Measurements from ENCODE around the gene CREBBP.

Gene CREBBP

GRCh38 chr16:3812469-3813172, 67.9 kb downstream of the CREBBP start:
- H3K23ac ChIP-seq (ENCODE audit: low read length in 2 of 2), result no peak overlapping the region
- no peak for DNase-seq
- no peak overlapping the region for H4K8ac ChIP-seq (ENCODE audit: low read length)
- peaks cover 4% of the 10 kb centered on the region for H3K4me1 ChIP-seq (ENCODE audit: control insufficient read depth, insufficient read depth, low read depth, low read length)
- H3K9ac ChIP-seq (ENCODE audit: low read length), result no peak overlapping the region
- H2BK5ac ChIP-seq (ENCODE audit: low read depth, low read length, poor library complexity, severe bottlenecking), result no peak overlapping the region
- peaks cover 17% of the 10 kb centered on the region for H3K79me1 ChIP-seq (replicated peaks; ENCODE audit: low read length, poor library complexity, severe bottlenecking)
- H3K4ac ChIP-seq (ENCODE audit: low read depth in 1 of 2, low read length in 2 of 2), result no peak overlapping the region
- peaks cover 13 to 20% of the 10 kb centered on the region in 2 experiments for H3K36me3 ChIP-seq (ENCODE audit: control insufficient read depth in 1 of 2, insufficient read depth in 2 of 2, low read depth in 1 of 2, low read length in 2 of 2)
- H2AK5ac ChIP-seq (ENCODE audit: low read length, severe bottlenecking), result no peak overlapping the region
- H3K18ac ChIP-seq (ENCODE audit: low read depth in 1 of 2, low read length in 2 of 2), result no peak overlapping the region
- H3K4me2 ChIP-seq (ENCODE audit: low read length, poor library complexity, severe bottlenecking), result no peak overlapping the region
- no peaks in the 10 kb centered on the region for H3K27me3 ChIP-seq (ENCODE audit: control insufficient read depth in 1 of 2, insufficient read depth in 1 of 2, low read length in 2 of 2)
- H3K9me3 ChIP-seq (ENCODE audit: control insufficient read depth, low read length), result no peaks in the 10 kb centered on the region
- no peak overlapping the region for H2BK12ac ChIP-seq (ENCODE audit: low read length in 2 of 2)
- H4K91ac ChIP-seq (ENCODE audit: low read length), result no peak overlapping the region
- no peak overlapping the region for H2BK120ac ChIP-seq (ENCODE audit: low read depth, low read length)
- H2BK15ac ChIP-seq (ENCODE audit: low read depth, poor library complexity, severe bottlenecking), result no peak overlapping the region
- WGBS, result 89% methylated on average over 6 of the region's 8 CpGs
- no peak overlapping the region for H3K14ac ChIP-seq (ENCODE audit: low read length in 2 of 2)
- no peak overlapping the region for H3K4me3 ChIP-seq (ENCODE audit: insufficient read depth in 1 of 2, low read depth in 1 of 2, low read length in 2 of 2)
- no peak overlapping the region for H3K27ac ChIP-seq (ENCODE audit: low read length, poor library complexity, severe bottlenecking)
- no peak overlapping the region for H2AFZ ChIP-seq (ENCODE audit: low read depth, low read length)

DNA sequence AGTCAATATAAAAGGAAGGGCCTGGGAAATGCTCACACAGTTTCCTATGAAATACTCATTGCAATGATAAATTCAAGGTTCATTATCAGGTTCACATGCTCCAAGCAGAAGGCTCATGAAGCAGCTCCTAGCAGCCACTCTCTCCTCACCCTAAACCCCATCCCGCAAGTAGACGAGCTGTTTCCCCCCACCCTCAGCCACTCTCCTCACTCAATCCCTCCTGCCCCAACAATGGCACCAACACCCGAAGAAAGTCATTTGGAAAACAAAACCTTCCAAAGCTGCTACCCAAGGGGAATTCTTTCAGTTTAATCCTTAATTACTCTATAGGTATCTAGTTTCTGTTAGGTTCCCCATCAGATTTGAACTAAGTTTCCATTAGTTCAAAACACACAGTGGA, 69.7 kb downstream of the CREBBP start:
- Histone ChIP-seq H3K9ac (ENCODE audit: low read length) (no peak overlapping the region), H3K14ac (ENCODE audit: low read length in 2 of 2) (no peak overlapping the region), H3K79me1 (replicated peaks; ENCODE audit: low read length, poor library complexity, severe bottlenecking) (peaks cover 30% of the 10 kb centered on the region), H2BK5ac (ENCODE audit: low read depth, low read length, poor library complexity, severe bottlenecking) (no peak overlapping the region), H3K4me1 (ENCODE audit: control insufficient read depth, insufficient read depth, low read depth, low read length) (peaks cover 7% of the 10 kb centered on the region), H3K18ac (ENCODE audit: low read depth in 1 of 2, low read length in 2 of 2) (no peak overlapping the region), H3K23ac (ENCODE audit: low read length in 2 of 2) (no peak overlapping the region), H3K36me3 (ENCODE audit: control insufficient read depth in 1 of 2, insufficient read depth in 2 of 2, low read depth in 1 of 2, low read length in 2 of 2) (peaks cover 24 to 36% of the 10 kb centered on the region in 2 experiments), H3K4me2 (ENCODE audit: low read length, poor library complexity, severe bottlenecking) (no peak overlapping the region), H3K9me3 (ENCODE audit: control insufficient read depth, low read length) (no peaks in the 10 kb centered on the region), H3K4me3 (ENCODE audit: insufficient read depth in 1 of 2, low read depth in 1 of 2, low read length in 2 of 2) (no peak overlapping the region), H3K27ac (ENCODE audit: low read length, poor library complexity, severe bottlenecking) (no peak overlapping the region), H2BK120ac (ENCODE audit: low read depth, low read length) (no peak overlapping the region), H2AFZ (ENCODE audit: low read depth, low read length) (no peak overlapping the region), H2AK5ac (ENCODE audit: low read length, severe bottlenecking) (no peak overlapping the region), H2BK12ac (ENCODE audit: low read length in 2 of 2) (no peak overlapping the region), H4K8ac (ENCODE audit: low read length) (no peak overlapping the region), H3K4ac (ENCODE audit: low read depth in 1 of 2, low read length in 2 of 2) (no peak overlapping the region), H2BK15ac (ENCODE audit: low read depth, poor library complexity, severe bottlenecking) (no peak overlapping the region), H4K91ac (ENCODE audit: low read length) (no peak overlapping the region), H3K27me3 (ENCODE audit: control insufficient read depth in 1 of 2, insufficient read depth in 1 of 2, low read length in 2 of 2) (no peaks in the 10 kb centered on the region)
- WGBS, result 96% methylated on average over 3 of the region's 3 CpGs
- DNase-seq, result no peak

DNA sequence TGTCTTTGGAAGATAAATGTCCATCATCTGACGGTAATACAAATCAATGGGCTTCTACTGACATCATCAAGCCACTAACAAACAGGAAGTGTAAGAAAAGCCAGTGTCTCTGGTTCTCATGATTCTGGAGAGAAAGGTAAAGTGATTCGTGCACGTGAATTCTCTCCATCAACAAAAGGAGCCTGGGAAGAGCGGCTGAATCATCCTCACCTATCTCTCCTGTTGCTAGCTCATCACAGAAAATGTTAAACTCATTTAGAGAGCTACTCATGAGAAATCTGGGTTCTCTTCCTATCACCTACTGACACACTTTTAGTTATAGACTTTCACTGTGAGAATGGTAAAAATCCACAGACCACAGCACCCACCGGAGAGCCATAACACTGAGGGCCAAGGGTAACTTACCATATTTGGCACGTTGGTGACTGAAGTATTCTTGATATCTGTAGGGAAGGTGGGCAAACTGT, 70.3 kb downstream of the CREBBP start:
- H3K27ac ChIP-seq (ENCODE audit: low read length, poor library complexity, severe bottlenecking), result no peak overlapping the region
- no peaks in the 10 kb centered on the region for H3K9me3 ChIP-seq (ENCODE audit: control insufficient read depth, low read length)
- H2BK15ac ChIP-seq (ENCODE audit: low read depth, poor library complexity, severe bottlenecking), result no peak overlapping the region
- H3K4ac ChIP-seq (ENCODE audit: low read depth in 1 of 2, low read length in 2 of 2), result no peak overlapping the region
- no peak overlapping the region for H3K4me3 ChIP-seq (ENCODE audit: insufficient read depth in 1 of 2, low read depth in 1 of 2, low read length in 2 of 2)
- H2AK5ac ChIP-seq (ENCODE audit: low read length, severe bottlenecking), result no peak overlapping the region
- H2AFZ ChIP-seq (ENCODE audit: low read depth, low read length), result no peak overlapping the region
- no peak overlapping the region for H2BK120ac ChIP-seq (ENCODE audit: low read depth, low read length)
- H4K8ac ChIP-seq (ENCODE audit: low read length), result no peak overlapping the region
- peaks cover 24 to 41% of the 10 kb centered on the region in 2 experiments for H3K36me3 ChIP-seq (ENCODE audit: control insufficient read depth in 1 of 2, insufficient read depth in 2 of 2, low read depth in 1 of 2, low read length in 2 of 2)
- peaks cover 33% of the 10 kb centered on the region for H3K79me1 ChIP-seq (replicated peaks; ENCODE audit: low read length, poor library complexity, severe bottlenecking)
- no peak for DNase-seq
- H3K27me3 ChIP-seq (ENCODE audit: control insufficient read depth in 1 of 2, insufficient read depth in 1 of 2, low read length in 2 of 2), result no peaks in the 10 kb centered on the region
- WGBS, result 100% methylated on average over 5 of the region's 6 CpGs
- no peak overlapping the region for H3K18ac ChIP-seq (ENCODE audit: low read depth in 1 of 2, low read length in 2 of 2)
- no peak overlapping the region for H3K14ac ChIP-seq (ENCODE audit: low read length in 2 of 2)
- no peak overlapping the region for H2BK12ac ChIP-seq (ENCODE audit: low read length in 2 of 2)
- H3K9ac ChIP-seq (ENCODE audit: low read length), result no peak overlapping the region
- no peak overlapping the region for H3K4me2 ChIP-seq (ENCODE audit: low read length, poor library complexity, severe bottlenecking)
- H3K4me1 ChIP-seq (ENCODE audit: control insufficient read depth, insufficient read depth, low read depth, low read length), result peaks cover 7% of the 10 kb centered on the region
- no peak overlapping the region for H3K23ac ChIP-seq (ENCODE audit: low read length in 2 of 2)
- no peak overlapping the region for H4K91ac ChIP-seq (ENCODE audit: low read length)
- no peak overlapping the region for H2BK5ac ChIP-seq (ENCODE audit: low read depth, low read length, poor library complexity, severe bottlenecking)

DNA sequence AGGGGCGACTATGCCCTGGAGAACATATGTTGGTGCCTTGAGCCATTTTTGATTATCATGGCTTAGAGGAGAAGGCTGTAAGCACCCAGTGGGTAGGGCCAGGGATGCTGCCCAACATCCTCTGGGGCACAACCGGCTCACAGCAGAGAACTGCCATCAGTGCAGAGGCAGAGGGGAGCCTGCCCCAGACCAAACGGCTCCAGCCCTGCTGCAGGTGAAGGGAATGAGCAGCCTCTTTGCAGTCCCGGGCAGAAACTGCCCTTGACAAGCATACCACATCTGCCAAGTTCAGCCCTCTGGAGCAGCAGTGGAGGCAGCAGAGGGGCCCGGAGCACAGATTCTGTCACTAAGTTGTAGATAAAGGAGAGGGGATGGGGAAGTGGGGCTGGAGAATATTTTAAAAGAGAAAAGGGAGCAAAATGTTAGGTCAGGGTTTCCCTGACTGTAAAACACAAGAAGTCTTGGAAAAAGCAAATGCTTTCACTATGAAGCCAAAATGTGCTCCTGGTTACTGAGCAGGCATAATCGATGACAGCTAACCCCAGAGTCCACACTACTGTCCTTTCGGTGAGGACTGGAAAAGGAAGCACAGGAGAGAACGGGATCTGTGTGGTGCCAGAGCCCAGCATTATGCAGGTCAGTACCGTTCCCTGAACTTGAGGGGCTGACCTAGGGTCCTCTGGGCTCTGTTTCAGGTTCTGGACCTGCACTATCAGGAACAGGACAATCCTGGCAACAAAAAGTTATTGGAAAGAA, 72.0 kb downstream of the CREBBP start:
- no peak overlapping the region for H3K4ac ChIP-seq (ENCODE audit: low read depth in 1 of 2, low read length in 2 of 2)
- H3K4me3 ChIP-seq (ENCODE audit: insufficient read depth in 1 of 2, low read depth in 1 of 2, low read length in 2 of 2), result no peak overlapping the region
- no peaks in the 10 kb centered on the region for H3K27me3 ChIP-seq (ENCODE audit: control insufficient read depth in 1 of 2, insufficient read depth in 1 of 2, low read length in 2 of 2)
- no peak overlapping the region for H2BK12ac ChIP-seq (ENCODE audit: low read length in 2 of 2)
- no peak overlapping the region for H3K9ac ChIP-seq (ENCODE audit: low read length)
- no peak for DNase-seq
- H3K9me3 ChIP-seq (ENCODE audit: control insufficient read depth, low read length), result no peaks in the 10 kb centered on the region
- peak overlapping the region in 1 of 2 experiments; percentile 75 for H3K23ac ChIP-seq (ENCODE audit: low read length in 2 of 2)
- H3K18ac ChIP-seq (ENCODE audit: low read depth in 1 of 2, low read length in 2 of 2), result no peak overlapping the region
- H3K79me1 ChIP-seq (replicated peaks; ENCODE audit: low read length, poor library complexity, severe bottlenecking), result peaks cover 36% of the 10 kb centered on the region
- H2BK120ac ChIP-seq (ENCODE audit: low read depth, low read length), result no peak overlapping the region
- 95% methylated on average over 9 of the region's 9 CpGs for WGBS
- H2AK5ac ChIP-seq (ENCODE audit: low read length, severe bottlenecking), result no peak overlapping the region
- no peak overlapping the region for H4K91ac ChIP-seq (ENCODE audit: low read length)
- H4K8ac ChIP-seq (ENCODE audit: low read length), result no peak overlapping the region
- H3K14ac ChIP-seq (ENCODE audit: low read length in 2 of 2), result no peak overlapping the region
- H2BK15ac ChIP-seq (ENCODE audit: low read depth, poor library complexity, severe bottlenecking), result no peak overlapping the region
- no peak overlapping the region for H2AFZ ChIP-seq (ENCODE audit: low read depth, low read length)
- H3K4me1 ChIP-seq (ENCODE audit: control insufficient read depth, insufficient read depth, low read depth, low read length), result peaks cover 7% of the 10 kb centered on the region
- H3K4me2 ChIP-seq (ENCODE audit: low read length, poor library complexity, severe bottlenecking), result no peak overlapping the region
- H2BK5ac ChIP-seq (ENCODE audit: low read depth, low read length, poor library complexity, severe bottlenecking), result no peak overlapping the region
- H3K36me3 ChIP-seq (ENCODE audit: control insufficient read depth in 1 of 2, insufficient read depth in 2 of 2, low read depth in 1 of 2, low read length in 2 of 2), result peaks cover 24 to 42% of the 10 kb centered on the region in 2 experiments
- no peak overlapping the region for H3K27ac ChIP-seq (ENCODE audit: low read length, poor library complexity, severe bottlenecking)
